ENCODE measurements around the gene PPARD.

PPARD gene

DNA sequence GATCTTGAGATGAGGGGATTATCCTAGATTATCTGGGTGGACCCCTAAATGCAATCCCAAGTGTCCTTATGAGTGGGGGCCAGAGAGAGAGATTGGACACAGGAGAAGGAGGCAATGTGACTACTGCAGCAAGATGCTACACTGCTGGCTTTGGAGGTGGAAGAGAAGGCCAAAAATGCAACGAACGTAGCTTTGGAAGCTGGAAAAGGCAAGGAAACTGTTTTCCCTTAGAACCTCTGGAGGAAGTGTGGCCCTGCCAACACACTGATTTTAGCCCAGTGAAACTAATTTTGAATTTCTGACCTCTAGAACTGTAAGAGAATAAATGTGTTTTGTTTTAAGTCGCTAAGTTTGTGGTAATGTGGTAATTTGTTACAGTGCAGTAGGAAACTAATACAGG is 15.7 kb downstream of the PPARD start:
- DNase-seq: no peak

DNA sequence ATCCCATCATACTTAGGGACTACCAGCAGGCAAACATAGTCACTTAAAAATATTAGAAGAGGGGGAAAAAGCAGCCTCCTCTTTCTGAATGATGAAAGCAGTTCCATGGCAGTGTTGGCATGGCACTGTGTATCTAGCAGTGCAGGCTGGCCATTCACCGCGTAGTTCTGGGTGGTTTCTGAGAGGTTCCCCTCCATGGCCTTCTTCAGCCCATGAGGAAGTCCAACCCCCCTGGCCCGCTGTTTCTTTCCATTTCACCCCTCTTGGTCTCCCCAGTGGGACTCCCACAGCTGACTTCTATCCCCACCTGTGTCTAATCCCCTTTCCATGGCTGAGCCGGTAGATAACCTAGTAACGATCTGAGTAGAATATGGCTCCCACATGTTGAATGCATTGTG is 17.0 kb downstream of the PPARD start:
- no peak for DNase-seq

DNA sequence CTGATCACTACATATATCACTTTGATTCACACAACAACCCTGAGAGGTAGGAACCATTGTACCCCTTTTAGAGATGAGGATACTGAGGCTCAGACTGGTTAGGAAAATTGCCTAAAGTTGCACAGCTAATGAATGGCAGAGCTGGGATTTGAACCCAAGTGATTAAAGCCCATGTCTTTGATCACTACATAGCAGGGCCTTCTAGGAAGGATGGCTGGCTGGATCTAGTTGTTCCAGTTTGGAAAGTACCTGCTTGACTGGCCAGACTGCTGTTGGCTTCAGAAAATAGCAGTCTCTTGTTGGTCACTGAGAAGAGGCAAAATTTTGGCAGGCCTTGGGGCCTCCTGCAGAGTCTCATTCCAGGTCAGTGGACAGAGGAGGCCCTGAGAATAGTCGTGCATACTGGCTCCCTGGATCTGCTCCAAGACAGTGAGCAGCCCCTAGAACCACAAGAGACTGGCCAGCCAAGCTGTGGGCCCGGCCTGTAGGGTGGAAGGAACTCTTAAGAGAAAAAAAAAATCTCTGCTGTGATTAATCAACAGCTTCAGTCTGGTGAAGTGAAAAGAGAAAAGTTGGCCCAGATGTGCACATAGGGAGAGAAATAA is 17.5 kb downstream of the PPARD start:
- DNase-seq: no peak

DNA sequence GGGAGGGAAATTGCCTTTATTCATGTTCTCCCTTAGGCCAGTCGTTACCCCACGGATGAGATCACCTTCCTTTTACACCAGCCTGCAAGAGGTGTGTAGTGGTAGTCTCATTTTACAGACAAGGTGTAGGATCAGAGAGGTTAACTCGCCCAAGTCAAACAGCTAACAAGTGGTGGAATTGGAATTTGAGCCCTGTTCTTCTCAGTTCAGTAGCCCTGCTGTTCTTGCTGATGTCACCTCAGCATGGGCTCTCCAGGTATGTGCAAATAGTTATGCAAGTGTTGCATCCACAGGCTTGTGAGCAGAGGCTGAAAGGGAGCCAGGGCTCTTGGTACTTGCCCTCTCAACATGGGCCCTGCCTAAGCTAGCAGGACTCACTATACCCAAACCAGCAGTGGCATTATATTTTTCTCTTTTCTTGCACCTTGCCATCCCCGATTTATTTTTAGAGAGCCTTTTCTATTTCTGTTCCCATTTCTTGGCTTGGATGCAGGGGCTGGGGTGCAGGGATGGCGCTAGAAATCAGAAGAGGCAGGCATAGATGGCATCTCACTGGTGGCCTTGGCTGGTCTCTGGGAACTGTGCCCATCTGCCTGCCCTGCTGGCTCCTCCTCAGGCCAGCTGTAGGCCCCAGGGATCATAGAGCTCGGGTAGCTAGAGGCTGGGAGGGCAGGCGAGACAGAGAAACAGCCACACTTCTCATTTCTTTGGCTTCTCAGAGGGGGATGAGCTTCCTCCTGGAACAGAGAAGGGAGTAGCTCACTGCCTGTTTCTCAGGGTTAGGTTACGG is 18.2 kb downstream of the PPARD start:
- DNase-seq: no peak

DNA sequence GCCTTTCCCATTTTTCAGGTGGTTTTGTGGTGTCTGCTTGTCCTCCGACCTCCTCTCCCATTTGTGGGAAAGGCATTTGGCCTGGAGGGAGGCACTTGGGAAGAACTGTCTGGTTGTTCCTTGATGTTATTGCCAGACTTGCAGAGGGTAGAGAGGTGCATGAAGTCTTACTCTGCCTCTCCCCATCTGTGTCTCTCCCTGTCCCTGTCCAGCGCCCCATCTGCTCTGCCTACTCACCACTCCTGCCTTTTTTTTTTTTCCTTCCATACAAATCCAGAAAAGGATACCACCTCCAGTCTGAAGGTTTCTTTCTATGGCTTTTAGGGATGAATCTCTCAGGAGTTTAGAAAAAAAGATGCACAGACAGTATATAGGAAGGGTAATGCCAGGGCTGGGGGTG is 19.8 kb downstream of the PPARD start:
- no peak for DNase-seq

DNA sequence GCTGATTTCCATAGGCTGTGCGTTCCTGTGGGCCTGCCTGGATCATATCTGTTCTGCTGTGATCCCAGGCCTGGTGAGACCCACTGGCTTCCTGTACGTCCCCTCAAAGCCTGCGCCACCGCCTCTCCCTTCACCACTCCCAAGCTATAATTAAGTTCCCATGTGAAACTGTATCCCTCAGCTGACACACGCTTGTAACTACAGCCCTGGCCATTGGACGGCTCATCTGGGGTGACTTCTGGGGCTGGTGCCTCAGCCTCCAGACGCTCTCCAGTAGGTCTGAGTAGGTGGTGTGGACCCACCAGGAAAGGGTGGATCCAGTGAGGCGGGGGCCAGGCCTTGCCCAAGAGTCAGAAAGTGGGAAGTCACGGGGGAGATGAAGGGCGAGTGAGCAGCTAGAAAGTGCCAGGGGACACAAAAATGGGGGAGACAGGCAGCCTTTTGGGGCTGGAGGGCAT is 21.0 kb downstream of the PPARD start:
- DNase-seq: no peak

DNA sequence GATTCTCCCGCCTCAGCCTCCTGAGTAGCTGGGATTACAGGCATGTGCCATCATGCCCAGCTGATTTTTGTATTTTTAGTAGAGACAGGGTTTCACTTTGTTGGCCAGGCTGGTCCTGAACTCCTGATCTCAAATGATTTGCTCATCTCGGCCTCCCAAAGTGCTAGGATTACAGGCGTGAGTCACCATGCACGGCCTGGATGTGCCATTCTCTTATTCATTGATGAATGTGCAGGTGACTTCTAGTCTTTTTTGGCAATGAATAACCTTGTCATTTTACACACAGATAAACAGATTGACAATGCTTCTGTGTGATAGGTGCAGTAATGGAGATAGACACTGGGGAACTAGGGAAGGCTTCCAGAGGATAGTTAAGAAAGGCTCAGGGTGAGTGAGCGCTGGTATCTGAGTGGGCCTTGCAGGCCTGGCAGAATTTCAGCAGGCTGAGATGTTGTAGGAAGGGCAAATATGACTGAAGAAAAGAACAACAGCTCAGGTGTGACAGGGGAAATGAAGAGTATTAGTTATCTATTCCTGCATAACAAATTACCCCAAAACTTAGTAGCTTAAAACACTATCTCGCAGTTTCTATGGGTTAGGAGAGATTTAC is 23.3 kb downstream of the PPARD start:
- no peak for DNase-seq

DNA sequence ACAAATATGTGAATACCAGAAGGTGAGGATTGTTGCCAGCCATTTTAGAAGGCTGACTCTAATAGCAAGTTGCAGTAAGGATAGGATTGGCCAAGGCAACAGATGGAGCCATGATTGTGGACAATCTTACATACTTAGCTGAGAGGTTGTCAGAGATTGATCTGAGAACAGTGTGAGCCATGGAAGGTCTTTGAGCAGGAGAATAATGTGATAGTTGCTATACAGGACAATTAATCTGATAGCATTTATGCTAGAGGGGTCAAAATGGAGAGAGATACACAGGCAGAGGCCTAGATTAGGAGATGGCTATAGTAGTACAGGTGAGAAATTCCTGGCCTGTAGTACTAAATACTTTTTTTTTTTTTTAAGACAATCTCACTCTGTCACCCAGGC is 23.8 kb downstream of the PPARD start:
- no peak for DNase-seq

DNA sequence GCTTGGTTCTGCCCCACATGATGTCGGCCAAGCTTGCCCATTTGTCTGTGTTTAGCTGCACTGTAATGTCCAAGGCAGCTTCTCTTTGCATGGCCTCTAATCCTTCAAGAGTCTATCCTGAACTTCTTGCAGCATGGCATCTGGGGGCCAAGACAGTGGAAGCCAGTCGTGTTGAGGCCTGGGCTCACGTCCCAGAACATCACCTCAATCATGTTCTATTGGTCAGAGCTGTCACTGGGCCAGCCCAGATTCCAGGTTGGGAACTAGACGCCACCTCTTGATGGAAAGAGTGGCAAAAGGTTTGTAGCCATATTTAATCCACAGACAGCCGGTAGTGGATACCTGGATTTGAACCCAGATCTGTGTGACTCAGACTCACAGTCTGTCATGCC is 25.3 kb downstream of the PPARD start:
- no peak for DNase-seq

DNA sequence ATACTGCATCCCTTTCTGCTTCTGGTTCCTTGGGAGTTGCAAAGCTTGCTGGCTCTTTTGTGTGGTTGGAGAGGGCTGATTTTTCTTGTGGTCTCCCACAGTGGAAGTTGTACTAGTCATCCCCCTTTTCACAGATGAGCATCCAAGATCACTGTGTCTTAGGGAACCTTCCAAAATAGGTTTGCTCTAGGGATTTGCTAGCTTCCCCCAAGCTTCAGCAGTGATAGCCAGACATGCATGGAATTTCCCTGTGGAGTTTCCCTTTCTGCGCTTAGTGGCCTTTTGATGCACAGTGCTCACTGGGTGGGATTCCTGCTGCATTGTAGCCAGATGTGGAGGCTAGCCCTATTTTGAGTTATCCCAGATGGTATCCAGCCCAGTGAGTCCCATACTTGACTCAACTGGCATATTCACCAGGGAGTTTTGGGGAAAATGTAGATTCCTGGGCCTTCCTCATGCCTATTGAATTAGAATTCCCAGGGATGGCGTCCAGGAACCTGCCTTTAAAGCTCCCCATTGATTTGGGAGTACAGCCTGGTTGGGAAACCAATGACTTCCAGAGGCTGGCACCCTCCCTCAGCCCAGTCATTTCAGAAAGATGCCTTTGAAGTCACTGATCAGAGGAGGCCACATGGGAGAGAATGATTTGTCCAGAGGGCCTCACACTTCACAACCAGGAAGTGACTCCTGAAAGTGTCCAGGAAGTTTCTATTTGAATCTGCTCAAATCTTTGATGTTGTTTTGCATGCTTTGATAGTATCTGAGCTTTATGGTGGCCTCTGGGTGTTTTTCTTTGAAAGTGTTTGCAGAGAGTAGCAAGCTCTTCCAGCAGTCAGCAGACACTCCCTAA is 25.9 kb downstream of the PPARD start:
- no peak for DNase-seq

DNA sequence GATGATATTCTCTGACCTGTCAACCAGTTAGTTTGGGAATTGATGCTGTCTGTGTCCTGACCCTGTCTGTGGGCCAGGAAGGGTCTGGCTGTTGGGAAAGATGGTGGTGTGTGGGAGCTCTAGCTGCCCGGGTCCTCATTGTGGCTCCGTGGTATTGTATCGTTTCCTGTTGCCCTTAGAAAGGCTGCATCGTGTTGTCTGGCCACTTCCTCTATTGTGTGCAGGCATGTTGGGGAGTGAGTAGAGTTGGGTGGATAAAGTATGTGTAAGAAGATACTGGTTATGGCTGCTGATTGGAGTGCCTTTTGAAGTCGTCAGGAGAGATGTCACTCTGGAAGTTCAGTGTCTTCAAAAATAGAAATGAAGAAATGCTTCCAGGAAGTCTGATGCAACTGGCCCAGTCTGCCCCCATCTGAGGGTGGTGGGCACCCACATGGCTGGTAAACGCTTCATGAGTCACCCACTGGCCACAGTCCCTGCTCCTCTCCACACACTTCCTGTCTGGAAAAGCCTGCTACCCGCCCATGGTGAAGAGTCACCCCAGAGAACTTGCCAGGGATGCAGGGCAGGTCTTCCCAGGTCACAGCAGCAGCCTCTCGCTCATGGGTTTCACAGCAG is 27.9 kb downstream of the PPARD start:
- no peak for DNase-seq

DNA sequence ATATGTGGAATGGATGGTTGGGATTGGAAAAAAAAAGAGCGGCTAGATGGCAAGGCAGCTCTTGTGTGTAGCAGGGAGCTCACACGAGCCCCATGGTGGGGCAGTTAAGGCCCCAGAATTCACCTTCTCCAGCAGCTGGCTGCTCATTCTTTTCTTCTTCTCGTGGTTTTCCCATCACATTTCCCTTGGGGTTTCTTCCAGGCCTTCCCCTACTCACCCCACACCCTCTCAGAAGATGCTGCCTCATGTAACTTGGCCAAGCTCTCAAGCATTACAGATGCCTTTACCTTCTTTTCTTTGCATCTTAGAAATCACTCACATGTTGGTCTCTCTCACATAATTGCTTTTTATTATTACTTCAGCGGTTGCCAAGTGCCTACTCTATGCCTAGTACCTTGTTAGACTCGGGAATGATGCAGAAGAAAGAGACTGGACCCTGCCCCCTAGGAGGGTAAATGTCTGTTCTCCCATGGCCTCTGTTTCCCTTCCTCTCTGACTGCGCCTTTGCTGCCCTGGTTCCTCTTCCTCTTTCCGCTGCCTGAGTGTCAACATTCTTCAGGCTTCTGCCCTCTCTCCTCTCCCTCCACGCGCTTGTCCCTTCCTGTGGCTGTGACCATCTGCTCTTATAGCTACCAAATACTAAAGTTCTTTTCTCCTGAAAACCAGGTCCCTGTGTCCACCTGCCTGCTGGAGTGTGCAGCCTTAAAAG is 28.6 kb downstream of the PPARD start:
- no peak for DNase-seq

DNA sequence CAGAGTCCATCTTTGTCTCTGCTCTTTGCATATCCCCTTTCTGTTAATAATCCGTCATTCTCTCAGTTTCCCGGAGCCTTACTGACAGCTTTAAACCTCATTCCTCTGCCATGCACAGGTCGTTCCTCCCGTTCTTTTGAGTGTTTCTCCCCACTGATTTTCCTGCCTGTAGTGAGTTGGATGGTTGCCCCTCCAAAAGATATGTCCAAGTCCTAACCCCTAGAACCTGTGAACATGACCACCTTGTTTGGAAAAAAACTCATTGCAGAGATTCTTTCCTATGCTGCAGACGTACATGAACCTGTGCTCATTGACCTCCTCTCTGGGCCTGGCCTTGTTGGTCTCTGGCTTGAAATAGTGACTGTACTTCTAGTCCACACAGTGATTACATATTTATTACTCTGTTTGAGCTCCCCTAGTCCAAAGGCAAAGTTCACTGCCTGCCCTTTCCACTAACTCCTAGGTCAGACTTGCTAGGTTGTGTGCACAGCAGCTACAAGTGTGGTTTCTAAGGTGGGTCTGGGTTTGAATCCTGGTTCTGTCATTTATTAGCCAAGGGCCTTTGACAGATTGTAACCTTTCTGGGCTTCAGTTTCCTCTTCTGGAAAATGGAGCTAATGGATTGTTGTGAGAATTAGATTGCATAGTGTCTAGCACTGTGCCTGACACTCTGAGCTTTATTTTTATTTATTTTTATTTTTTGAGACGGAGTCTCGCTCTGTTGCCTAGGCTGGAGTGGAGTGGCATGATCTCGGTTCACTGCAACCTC is 29.3 kb downstream of the PPARD start:
- no peak for DNase-seq

DNA sequence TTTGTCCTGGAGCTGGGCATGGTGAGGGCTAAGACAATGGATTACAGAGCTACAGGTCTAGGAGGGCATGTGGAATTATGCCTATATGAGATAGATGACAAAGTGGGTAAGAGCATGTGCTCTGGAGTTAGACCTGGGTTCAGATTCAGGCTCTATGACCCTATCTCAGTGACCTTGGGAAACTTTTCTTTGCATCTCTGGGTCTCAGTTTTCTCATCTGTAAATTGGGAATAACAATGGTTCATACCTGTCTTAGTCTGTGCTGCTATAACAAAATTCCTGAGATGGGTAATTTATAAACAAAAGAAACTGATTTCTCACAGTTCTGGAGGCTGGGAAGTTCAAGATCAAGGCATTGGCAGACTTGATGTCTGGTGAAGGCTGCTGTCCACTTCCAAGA is 30.3 kb downstream of the PPARD start:
- no peak for DNase-seq

DNA sequence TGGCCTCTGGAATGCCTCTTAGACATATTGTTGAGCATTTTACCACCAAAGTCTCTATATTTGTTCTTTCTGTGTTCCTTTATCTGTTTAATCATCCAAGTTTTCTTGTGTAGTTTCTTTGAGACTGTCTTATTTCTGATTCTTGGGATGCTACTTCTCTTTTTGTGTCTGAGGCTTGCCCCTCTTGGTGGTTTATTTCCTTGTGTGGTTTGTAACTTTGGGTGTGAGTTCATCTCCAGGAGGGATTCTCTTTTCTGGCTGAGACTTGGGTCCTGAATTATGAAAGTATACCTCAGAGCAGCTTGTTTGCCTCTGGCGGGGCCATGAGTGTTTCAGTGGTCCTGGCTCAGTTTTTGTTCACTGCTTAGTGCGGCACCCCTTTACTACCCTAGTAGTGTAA is 33.9 kb downstream of the PPARD start:
- DNase-seq: no peak

DNA sequence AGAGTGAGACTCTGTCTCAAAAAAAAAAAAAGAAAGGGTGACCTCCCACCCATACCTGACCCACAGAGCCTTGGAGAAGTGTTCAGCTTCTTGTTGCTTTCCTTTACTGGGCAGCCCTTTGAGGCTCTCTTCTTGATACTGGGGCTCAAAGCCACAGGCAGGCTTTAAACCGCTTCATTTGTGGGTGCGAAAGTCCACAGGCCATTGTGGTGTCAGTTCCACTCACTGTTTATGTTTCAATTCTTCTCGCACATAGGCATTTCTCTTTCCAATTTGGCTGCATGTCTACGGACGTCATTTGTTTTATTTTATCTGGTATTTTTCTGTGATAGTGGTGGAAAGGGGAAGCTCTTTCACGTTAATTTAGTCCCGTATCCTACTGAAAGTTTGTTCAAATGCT is 34.6 kb downstream of the PPARD start:
- no peak for DNase-seq

DNA sequence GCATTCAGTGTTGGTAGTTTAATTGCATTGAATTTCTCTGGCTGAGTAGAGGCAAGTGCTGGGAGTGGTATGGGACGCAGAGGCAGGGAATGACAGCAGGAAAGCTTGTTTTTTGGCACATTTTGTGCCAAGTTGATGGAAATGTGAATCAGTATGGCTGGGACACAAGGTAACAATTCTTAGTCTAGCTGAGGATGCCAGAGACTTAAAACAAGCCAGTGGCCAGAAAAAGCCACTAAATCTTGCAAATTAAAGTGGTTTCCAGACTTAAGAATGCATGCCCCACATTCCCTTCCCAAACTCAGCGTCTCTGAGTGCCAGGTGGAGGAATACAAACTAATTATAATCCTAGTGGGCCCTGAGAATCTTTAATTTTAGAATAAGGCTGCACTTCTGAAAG is 35.9 kb downstream of the PPARD start:
- no peak for DNase-seq

DNA sequence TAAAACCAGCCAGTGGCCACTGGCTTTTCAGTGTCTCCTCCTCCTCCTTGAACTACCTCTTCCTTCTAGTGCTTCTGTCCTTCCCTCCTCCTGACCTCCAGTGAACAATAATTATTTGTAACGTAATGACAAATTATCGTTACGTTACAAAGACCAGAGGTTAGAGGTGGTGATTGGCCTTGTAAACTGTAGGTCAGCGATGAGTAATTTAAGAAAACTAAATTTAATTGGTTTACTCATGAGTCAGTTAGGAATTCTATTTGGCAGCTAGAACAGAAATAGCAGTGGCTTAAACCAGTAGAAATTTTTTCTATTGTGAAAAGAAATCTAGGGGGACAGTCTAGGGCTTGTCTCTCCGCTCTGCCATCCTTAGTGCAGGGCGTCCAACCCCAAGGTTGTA is 38.8 kb downstream of the PPARD start:
- DNase-seq: no peak

DNA sequence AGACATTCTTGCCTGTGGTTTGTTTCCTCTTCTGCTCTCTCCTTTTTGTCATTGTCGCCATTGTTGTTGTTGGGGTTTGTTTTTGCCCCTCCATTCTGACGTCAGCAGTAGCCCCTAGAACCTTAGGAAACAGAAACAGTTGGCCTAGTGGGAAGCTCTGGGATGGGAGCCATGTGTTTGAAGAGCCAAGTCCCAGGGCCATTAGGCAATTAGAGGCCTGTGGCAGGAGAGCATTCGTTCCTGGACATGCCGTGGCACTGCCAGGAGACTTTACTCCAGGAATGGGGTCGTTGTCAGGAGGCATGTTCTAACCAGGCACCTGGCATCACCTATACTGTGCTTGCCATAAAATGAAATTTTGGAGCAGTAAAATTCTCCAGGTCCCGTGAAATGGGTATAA is 39.7 kb downstream of the PPARD start:
- no peak for DNase-seq

DNA sequence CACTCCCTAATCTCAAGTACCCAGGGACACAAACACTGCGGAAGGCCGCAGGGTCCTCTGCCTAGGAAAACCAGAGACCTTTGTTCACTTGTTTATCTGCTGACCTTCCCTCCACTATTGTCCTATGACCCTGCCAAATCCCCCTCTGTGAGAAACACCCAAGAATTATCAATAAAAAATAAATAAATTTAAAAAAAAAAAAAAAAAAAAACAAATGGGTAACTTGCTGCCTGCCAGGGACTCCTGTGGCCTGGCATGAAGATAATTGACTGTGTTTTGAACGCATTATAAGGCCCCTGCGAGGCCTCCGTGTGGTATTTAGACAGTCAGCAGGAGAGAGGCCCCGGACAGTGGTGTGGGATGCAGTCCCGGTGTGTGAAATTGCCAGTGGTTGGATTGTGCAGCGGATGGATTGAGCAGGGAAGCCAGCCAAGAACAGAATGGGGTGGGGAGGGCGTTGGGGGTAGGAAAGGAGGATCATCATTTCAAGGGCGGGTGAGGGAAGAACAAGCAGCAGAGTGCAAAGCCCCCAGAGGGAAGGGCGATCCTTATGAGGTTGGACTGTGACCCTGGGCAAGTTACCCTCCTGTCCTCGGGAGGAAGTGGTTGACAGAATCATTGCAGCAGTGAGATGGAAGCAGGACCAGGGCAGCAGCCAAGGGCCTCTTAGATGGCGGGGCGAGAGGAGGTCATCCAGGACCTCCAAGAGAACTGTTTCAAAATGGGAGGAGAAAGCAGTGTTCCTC is 43.3 kb downstream of the PPARD start:
- DNase-seq: peak; percentile 51

DNA sequence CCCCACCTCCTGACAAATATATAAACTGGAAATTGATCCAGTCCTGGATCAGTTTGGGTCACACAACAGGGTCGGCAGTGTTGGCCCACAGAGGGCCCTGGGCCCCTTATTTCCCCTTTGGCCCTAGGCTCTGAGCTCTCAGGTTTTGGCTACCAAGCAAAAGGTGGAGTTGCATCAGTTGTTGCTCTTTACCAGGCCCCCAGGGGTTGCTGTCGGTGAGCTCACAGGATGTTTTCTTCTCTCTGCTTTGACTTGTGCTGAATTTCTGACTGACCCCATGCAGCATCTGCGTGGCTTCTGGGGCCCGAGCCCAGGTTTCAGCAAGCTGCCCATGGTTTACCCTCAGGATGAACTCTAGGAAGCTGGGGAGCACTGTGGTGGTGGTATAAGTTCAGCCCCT is 44.6 kb downstream of the PPARD start:
- no peak for DNase-seq
